HepG2 (cell line): ENCODE data around the gene HAUS5.

Source experiments
- DMAP1 ChIP-seq: IDR thresholded peaks from 2 replicates; pipeline ENCODE4 v1.6.1; 2016
- TF ChIP-seq, protein P1 (sequence below): IDR thresholded peaks from 2 replicates; pipeline ENCODE4 v1.6.1; 2012; ENCODE audit warnings: low read depth, low read length, improper control_type of control experiment

DNA sequence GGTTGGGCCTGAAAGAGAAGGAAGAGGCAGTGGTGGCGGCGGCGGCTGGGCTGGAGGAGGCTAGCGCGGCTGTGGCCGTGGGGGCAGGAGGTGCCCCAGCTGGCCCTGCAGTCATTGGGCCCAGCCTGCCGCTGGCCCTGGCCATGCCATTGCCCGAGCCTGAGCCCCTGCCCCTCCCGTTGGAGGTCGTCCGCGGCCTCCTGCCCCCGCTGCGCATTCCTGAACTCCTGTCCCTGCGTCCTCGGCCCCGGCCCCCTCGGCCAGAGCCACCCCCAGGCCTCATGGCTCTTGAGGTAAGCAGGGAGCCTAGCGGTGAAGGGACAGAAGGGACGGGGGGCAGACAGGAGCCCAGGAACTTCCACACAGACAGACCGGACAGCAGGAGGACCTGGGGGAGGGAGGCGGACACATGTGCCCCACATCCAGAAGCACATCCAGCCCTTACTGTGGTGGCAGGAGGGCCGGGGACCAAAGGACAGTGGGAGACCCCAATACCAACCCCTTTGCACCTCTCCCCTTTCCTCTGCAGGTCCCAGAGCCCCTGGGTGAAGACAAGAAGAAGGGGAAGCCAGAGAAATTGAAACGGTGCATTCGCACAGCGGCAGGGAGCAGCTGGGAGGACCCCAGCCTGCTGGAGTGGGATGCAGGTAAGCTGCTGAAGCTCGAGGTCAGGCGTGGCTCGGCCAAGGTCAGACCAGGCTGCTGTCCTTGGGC is 21.3 kb downstream of the HAUS5 start:
- TF ChIP-seq, protein P1, sequence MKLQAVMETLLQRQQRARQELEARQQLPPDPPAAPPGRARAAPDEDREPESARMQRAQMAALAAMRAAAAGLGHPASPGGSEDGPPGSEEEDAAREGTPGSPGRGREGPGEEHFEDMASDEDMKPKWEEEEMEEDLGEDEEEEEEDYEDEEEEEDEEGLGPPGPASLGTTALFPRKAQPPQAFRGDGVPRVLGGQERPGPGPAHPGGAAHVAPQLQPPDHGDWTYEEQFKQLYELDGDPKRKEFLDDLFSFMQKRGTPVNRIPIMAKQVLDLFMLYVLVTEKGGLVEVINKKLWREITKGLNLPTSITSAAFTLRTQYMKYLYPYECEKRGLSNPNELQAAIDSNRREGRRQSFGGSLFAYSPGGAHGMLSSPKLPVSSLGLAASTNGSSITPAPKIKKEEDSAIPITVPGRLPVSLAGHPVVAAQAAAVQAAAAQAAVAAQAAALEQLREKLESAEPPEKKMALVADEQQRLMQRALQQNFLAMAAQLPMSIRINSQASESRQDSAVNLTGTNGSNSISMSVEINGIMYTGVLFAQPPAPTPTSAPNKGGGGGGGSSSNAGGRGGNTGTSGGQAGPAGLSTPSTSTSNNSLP: no peak
- TF ChIP-seq DMAP1 (CRISPR knock-in tag): no peak
